Heart left ventricle (tissue), 16 donors: ENCODE measurements around the gene CMBL. TPM values are rescaled to one million over a fixed set of nuclear protein-coding genes. Genes with fewer than 3 reads are reported as not detected.
"Not testable (repeated sequence)": the region's sequence is repeated elsewhere in the genome, so short reads cannot be mapped to it uniquely, and the experiment has no call there.

Experiments used
- ATAC-seq, 4 donors: fragments of 200-7000 bp; cut with Tn5 transposase; one replicate each; pipeline ENCODE4 v1.9.1; 2020 to 2022; ENCODE audit warnings: moderate library complexity in 4 of 4, mild to moderate bottlenecking in 3 of 4, moderate number of reproducible peaks in 1 of 4
- DNase-seq, 5 donors: peaks; one replicate each; pipeline ENCODE4 v3.0.0-alpha.2; 2020
- H3K27ac ChIP-seq, 12 donors: fragments of 200-600 bp; sonication (generic) in 4 of 12; one replicate each; pipeline versions ENCODE4 v1.5.0 to v1.8.0; 2016 to 2022; ENCODE audit warnings: mild to moderate bottlenecking in 2 of 12
- H3K27me3 ChIP-seq, 9 donors: fragments of 200-600 bp; sonication (generic) in 2 of 9; one replicate each; pipeline versions ENCODE4 v1.5.1 to v1.8.0; 2016 to 2022; ENCODE audit warnings: mild to moderate bottlenecking in 3 of 9
- H3K36me3 ChIP-seq, 9 donors: fragments of 200-600 bp; sonication (generic) in 2 of 9; one replicate each; pipeline versions ENCODE4 v1.5.0 to v1.8.0; 2018 to 2022; ENCODE audit warnings: mild to moderate bottlenecking in 2 of 9
- H3K4me1 ChIP-seq, 12 donors: fragments of 200-600 bp; sonication (generic) in 4 of 12; one replicate each; pipeline versions ENCODE4 v1.5.0 to v1.8.0; 2016 to 2022; ENCODE audit warnings: mild to moderate bottlenecking in 3 of 12
- H3K4me3 ChIP-seq, 12 donors: fragments of 200-600 bp; sonication (generic) in 4 of 12; one replicate each; pipeline versions ENCODE4 v1.5.0 to v1.8.0; 2017 to 2022; ENCODE audit warnings: mild to moderate bottlenecking in 9 of 12, moderate library complexity in 4 of 12
- H3K9me3 ChIP-seq, 12 donors: fragments of 200-600 bp; sonication (generic) in 4 of 12; one replicate each; pipeline versions ENCODE4 v1.5.0 to v1.8.0; 2016 to 2022; ENCODE audit warnings: mild to moderate bottlenecking in 1 of 12
- POLR2A ChIP-seq, 2 donors: fragments of 450-650 bp; IDR thresholded peaks; one replicate each; pipeline ENCODE4 v1.6.1; 2017; ENCODE audit warnings: antibody characterized with exemption in 2 of 2, mild to moderate bottlenecking in 2 of 2, moderate library complexity in 2 of 2
- WGBS, 4 donors: extraction: QIAGEN DNeasy Blood & Tissue Kit in 2 of 4; methylation state at CpG; one replicate each; pipeline versions ENCODE4 v1.1.5 to v1.1.7; 2013 to 2018; 5-methylcytosine and 5-hydroxymethylcytosine counted together
- intact Hi-C, 10 donors: fragments of 100-400 bp; cut with DNase I; formaldehyde crosslinking; loops; one replicate each; pipeline versions ENCODE4 v1.11.1 to v1.14.2; 2022
- polyA plus RNA-seq, 2 donors: library from polyadenylated mRNA; stranded (reverse); fragments of 200-250 nt; gene quantifications; one replicate each; pipeline ENCODE4 v1.2.3, GENCODE V29; 2013
- total RNA-seq, 9 donors: library from RNA; depleted of rRNA in 2 of 9; stranded (reverse); fragments of >200 nt in 2 of 9; fragmentation: NEBNext Ultra II Directional in 3 of 9; extraction: Animal tissue kit (Norgen Biotek cat#: 25700) in 3 of 9; gene quantifications; one replicate each; pipeline versions ENCODE4 v1.1.0 to v1.2.4, GENCODE V29; 2016 to 2023
- TF ChIP-seq, protein P1 (sequence below), 12 donors: fragments of 200-600 bp; sonication (generic) in 4 of 12; IDR thresholded peaks; one replicate each; pipeline versions ENCODE4 v1.5.0 to v1.8.0; 2018 to 2022; ENCODE audit warnings: antibody characterized with exemption in 12 of 12, mild to moderate bottlenecking in 5 of 12
- donor health status: ischemic (EF 13 %, LVEDD 7.1; RV severe dilation, severe dysfunction).
- donor health status: healthy with polysubstance abuse.
- donor health status: DM: no; HTN: yes; CAD: no.
- donor health status: DM: no; HTN: no; CAD: no.
- donor health status: ischemic (EF 25% LVEDD 6.9; RV normal size, moderate dysfunction).
- donor health status: ischemic (EF 25% LVEDD 5.7; RV mildly dilated, moderate dysfunction).
- donor health status: healthy.
- donor health status: DM: yes; HTN: yes; CAD: no.
- donor health status: ischemic (EF 35%, LVEDD 5.7; RV mildly dilated, moderate dysfunction).
- donor health status: nonischemic (EF 11% LVEDD 7.7; RV severe dilation, severe dysfunction).
- donor health status: DM: yes; HTN: yes; CAD: no.
- donor health status: PGD.
- donor health status: ischemic (EF 29% LVEDD 5.4; RV normal size, mild dysfunction).
- donor health status: nonischemic (EF 23%, LVEDD 6.1; RV moderate dilation, normal function).

CMBL gene
- total and polyA plus RNA-seq, 11 donors: 12.4 to 53.5 (median 29.0) TPM

DNA sequence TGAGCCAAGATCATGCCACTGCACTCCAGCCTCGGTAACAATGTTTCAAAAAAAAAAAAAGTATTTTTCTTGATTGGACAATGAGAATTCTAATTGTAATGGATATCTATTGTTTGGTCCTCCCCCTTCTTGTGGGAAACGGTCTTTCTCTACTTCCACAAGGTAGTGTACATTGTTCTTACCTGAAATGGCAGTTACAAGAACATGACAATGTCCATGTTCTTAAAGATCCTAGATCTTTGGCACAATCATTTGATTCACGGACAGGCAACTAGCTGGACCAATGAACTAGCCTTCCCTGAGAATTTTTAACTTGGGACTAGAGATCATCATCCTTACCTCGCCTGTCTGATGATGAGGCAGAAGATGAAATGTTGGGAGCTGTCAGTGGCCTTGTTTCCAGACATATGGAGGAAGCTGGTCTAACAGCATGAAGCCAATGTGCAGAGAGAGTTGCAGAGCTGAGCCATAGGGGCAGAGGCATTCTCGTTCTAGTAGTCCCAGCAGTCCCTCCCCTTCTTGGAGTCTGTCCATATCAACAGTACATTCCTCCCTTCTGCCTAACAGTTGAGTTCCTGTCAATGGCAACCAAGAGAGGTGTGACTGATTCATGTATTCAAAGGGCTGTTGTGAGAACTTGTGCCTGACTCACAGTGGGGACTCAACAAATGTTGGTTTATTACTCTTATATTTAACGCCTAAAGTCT, 43.6 kb upstream of the CMBL start:
- intact Hi-C loops: loop anchor here in 4 of 10 donors (1.0 to 10.0 kb wide), 5 partner anchors 41 to 413 kb away; partner anchors contain the start of gene DAP (in 1 of the 4)
- H3K4me3 ChIP-seq: no peak overlapping the region
- peaks cover 0 to 36% (median 21%) of the 10 kb centered on the region in 12 donors for H3K4me1 ChIP-seq
- 50 to 63% (median 59%) methylated on average over 6 of the region's 6 CpGs for WGBS, 4 donors
- H3K27ac ChIP-seq: peak overlapping the region in 11 of 12 donors; percentile 94 to 99 (median 98)
- H3K27me3 ChIP-seq: peaks cover 0 to 6% (median 0%) of the 10 kb centered on the region in 9 donors
- DNase-seq (peak in 3 of 5 donors; percentile 42 to 56 (median 44)), ATAC-seq (peak; percentile 62 to 73 (median 68))
- no peaks in the 10 kb centered on the region for H3K9me3 ChIP-seq
- H3K36me3 ChIP-seq: no peaks in the 10 kb centered on the region
- TF ChIP-seq POLR2A (IDR thresholded peaks at IDR 0.05): no peak
- TF ChIP-seq, protein P1, sequence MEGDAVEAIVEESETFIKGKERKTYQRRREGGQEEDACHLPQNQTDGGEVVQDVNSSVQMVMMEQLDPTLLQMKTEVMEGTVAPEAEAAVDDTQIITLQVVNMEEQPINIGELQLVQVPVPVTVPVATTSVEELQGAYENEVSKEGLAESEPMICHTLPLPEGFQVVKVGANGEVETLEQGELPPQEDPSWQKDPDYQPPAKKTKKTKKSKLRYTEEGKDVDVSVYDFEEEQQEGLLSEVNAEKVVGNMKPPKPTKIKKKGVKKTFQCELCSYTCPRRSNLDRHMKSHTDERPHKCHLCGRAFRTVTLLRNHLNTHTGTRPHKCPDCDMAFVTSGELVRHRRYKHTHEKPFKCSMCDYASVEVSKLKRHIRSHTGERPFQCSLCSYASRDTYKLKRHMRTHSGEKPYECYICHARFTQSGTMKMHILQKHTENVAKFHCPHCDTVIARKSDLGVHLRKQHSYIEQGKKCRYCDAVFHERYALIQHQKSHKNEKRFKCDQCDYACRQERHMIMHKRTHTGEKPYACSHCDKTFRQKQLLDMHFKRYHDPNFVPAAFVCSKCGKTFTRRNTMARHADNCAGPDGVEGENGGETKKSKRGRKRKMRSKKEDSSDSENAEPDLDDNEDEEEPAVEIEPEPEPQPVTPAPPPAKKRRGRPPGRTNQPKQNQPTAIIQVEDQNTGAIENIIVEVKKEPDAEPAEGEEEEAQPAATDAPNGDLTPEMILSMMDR (IDR thresholded peaks at IDR 0.05): no peak

- Histone ChIP-seq H3K9me3 (no peaks in the 10 kb centered on the region), H3K4me1 (peaks cover 0 to 20% (median 13%) of the 10 kb centered on the region in 12 donors), H3K27me3 (peaks cover 0 to 1% (median 0%) of the 10 kb centered on the region in 9 donors), H3K4me3 (no peak overlapping the region), H3K36me3 (no peaks in the 10 kb centered on the region), H3K27ac (no peak overlapping the region)
- peak in 1 of 5 donors; percentile 11 for DNase-seq
- intact Hi-C loops: no loop called here
- TF ChIP-seq, protein P1 (IDR thresholded peaks at IDR 0.05): no peak
- TF ChIP-seq POLR2A (IDR thresholded peaks at IDR 0.05): no peak
- WGBS, 4 donors: 76 to 96% (median 91%) methylated on average over 2 of the region's 2 CpGs
- ATAC-seq: no peak
These were observed 40.6 kb upstream of the CMBL start for GRCh38 chr5:10348258-10348657.

DNA sequence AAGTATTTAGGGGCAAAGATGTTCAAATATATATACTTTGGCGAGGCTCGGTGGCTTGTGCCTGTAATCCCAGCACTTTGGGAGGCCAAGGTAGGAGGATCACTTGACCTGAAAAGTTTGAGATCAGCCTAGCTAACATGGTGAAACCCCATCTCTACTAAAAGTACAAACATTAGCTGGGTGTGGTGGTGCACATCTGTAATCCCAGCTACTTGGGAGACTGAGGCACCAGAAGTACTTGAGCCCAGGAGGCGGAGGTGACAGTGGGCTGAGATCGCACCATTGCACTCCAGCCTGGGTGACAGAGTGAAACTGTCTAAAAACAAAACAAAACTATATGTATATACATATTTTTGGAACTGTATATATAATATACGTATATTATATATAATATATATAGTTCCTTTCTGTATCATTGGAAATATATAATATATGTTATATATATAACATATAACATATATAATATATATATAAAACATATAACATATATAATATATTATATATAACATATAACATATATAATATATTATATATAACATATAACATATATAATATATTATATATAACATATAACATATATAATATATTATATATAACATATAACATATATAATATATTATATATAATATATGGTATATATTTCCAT, 36.9 kb upstream of the CMBL start:
- H3K9me3 ChIP-seq, ATAC-seq, H3K36me3 ChIP-seq, intact Hi-C loops, H3K4me3 ChIP-seq, DNase-seq, H3K27me3 ChIP-seq, H3K27ac ChIP-seq, H3K4me1 ChIP-seq: not testable (repeated sequence)
- WGBS, 4 donors: 96 to 99% (median 97%) methylated on average over 5 of the region's 5 CpGs

GRCh38 chr5:10343486-10343885, 35.8 kb upstream of the CMBL start:
- DNase-seq (no peak), ATAC-seq (no peak)
- Histone ChIP-seq H3K27me3 (no peaks in the 10 kb centered on the region), H3K27ac (no peak overlapping the region), H3K9me3 (no peaks in the 10 kb centered on the region), H3K4me3 (no peak overlapping the region), H3K36me3 (no peaks in the 10 kb centered on the region), H3K4me1 (no peaks in the 10 kb centered on the region)
- no peak for TF ChIP-seq POLR2A (IDR thresholded peaks at IDR 0.05)
- intact Hi-C loops: no loop called here
- 90 to 98% (median 93%) methylated on average over 4 of the region's 4 CpGs for WGBS, 4 donors

GRCh38 chr5:10339958-10340357, 32.3 kb upstream of the CMBL start:
- 82 to 86% (median 84%) methylated on average over 3 of the region's 3 CpGs for WGBS, 4 donors
- intact Hi-C loops: loop anchor here in 1 of 10 donors (10.0 kb wide), 1 partner anchor 55 kb away; no protein-coding TSS in a partner anchor
- no peak for DNase-seq
- Histone ChIP-seq H3K27ac (no peak overlapping the region), H3K9me3 (no peaks in the 10 kb centered on the region), H3K36me3 (no peaks in the 10 kb centered on the region), H3K4me3 (no peak overlapping the region), H3K4me1 (peaks cover 0 to 5% (median 0%) of the 10 kb centered on the region in 12 donors), H3K27me3 (no peaks in the 10 kb centered on the region)
- TF ChIP-seq, protein P1 (IDR thresholded peaks at IDR 0.05): no peak
- no peak for TF ChIP-seq POLR2A (IDR thresholded peaks at IDR 0.05)
- no peak for ATAC-seq
